Esophagus muscularis mucosa (tissue), 3 donors: ENCODE measurements around the gene SNRPD1.

ENCODE experiments used
- POLR2A ChIP-seq: fragments of 450-650 bp; IDR thresholded peaks from one replicate; pipeline ENCODE4 v1.6.1; 2017; ENCODE audit warnings: antibody characterized with exemption, moderate library complexity, mild to moderate bottlenecking, low read depth
- TF ChIP-seq, protein P1 (sequence below), 3 experiments: fragments of 200-600 bp in 2 of 3; fragments of 450-650 bp in 1 of 3; sonication (generic) in 2 of 3; IDR thresholded peaks; one replicate each; pipeline ENCODE4 v1.5.1; 2017 to 2019; ENCODE audit warnings: antibody characterized with exemption in 3 of 3, mild to moderate bottlenecking in 2 of 3, moderate library complexity in 1 of 3

GRCh38 chr18:21664069-21664468, 52.0 kb downstream of the SNRPD1 start:
- TF ChIP-seq, protein P1, sequence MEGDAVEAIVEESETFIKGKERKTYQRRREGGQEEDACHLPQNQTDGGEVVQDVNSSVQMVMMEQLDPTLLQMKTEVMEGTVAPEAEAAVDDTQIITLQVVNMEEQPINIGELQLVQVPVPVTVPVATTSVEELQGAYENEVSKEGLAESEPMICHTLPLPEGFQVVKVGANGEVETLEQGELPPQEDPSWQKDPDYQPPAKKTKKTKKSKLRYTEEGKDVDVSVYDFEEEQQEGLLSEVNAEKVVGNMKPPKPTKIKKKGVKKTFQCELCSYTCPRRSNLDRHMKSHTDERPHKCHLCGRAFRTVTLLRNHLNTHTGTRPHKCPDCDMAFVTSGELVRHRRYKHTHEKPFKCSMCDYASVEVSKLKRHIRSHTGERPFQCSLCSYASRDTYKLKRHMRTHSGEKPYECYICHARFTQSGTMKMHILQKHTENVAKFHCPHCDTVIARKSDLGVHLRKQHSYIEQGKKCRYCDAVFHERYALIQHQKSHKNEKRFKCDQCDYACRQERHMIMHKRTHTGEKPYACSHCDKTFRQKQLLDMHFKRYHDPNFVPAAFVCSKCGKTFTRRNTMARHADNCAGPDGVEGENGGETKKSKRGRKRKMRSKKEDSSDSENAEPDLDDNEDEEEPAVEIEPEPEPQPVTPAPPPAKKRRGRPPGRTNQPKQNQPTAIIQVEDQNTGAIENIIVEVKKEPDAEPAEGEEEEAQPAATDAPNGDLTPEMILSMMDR (IDR thresholded peaks at IDR 0.05) = no peak
- TF ChIP-seq POLR2A = no peak
